HepG2 (cell line): ENCODE data around the gene MARCHF6. TPM values are rescaled to one million over a fixed set of nuclear protein-coding genes. Genes with fewer than 3 reads are reported as not detected.
A peak's percentile ranks its signal among the peaks of the same experiment; 100 is the strongest.

Source experiments
- BRD4 ChIP-seq: sonication (generic); formaldehyde crosslinking; IDR thresholded peaks from 2 replicates; pipeline ENCODE4 v1.4.0; 2020; ENCODE audit warnings: missing genetic modification reagents
- DDIT3 ChIP-seq: sonication (generic); formaldehyde crosslinking; IDR thresholded peaks from 2 replicates; pipeline ENCODE4 v1.4.0; 2020; ENCODE audit warnings: mild to moderate bottlenecking, missing genetic modification reagents
- FOSL2 ChIP-seq: sonication (generic); formaldehyde crosslinking; IDR thresholded peaks from 2 replicates; pipeline ENCODE4 v1.4.0; 2020; ENCODE audit warnings: missing genetic modification reagents
- HNRNPLL ChIP-seq: fragments of 200-400 bp; formaldehyde crosslinking; IDR thresholded peaks from 2 replicates; pipeline ENCODE4 v1.6.1; 2017; ENCODE audit warnings: mild to moderate bottlenecking, low read depth, low read length; ENCODE audit not compliant: poor library complexity, severe bottlenecking
- KDM5B ChIP-seq: sonication (generic); formaldehyde crosslinking; IDR thresholded peaks from 2 replicates; pipeline ENCODE4 v1.4.0; 2020; ENCODE audit warnings: missing genetic modification reagents, mild to moderate bottlenecking, borderline replicate concordance
- KLF16 ChIP-seq, 2 experiments: sonication (generic) in 1 of 2; formaldehyde crosslinking in 1 of 2; IDR thresholded peaks; 2 replicates each; pipeline versions ENCODE4 v1.6.1 to v1.8.0; 2016 to 2023; ENCODE audit warnings: missing genetic modification reagents in 2 of 2, missing compliant biosample characterization in 1 of 2
- MAZ ChIP-seq, 2 experiments: sonication (generic) in 1 of 2; formaldehyde crosslinking in 1 of 2; IDR thresholded peaks; 2 replicates each; pipeline versions ENCODE4 v1.5.0 to v1.6.1; 2012 to 2020; ENCODE audit warnings: low read depth in 2 of 2, mild to moderate bottlenecking in 2 of 2, borderline replicate concordance in 1 of 2, improper control_type of control experiment in 1 of 2, low read length in 1 of 2, missing genetic modification reagents in 1 of 2, moderate library complexity in 1 of 2
- SMAD1 ChIP-seq: sonication (generic); formaldehyde crosslinking; IDR thresholded peaks from 2 replicates; pipeline ENCODE4 v1.4.0; 2020; ENCODE audit warnings: missing genetic modification reagents, low read depth, mild to moderate bottlenecking, borderline replicate concordance
- ZNF556 ChIP-seq: sonication (generic); formaldehyde crosslinking; IDR thresholded peaks from 2 replicates; pipeline ENCODE4 v1.4.0; 2020; ENCODE audit warnings: mild to moderate bottlenecking, missing genetic modification reagents, borderline replicate concordance
- ZNF616 ChIP-seq: sonication (generic); formaldehyde crosslinking; IDR thresholded peaks from 2 replicates; pipeline ENCODE4 v1.5.0; 2020; ENCODE audit warnings: low read depth, mild to moderate bottlenecking, missing genetic modification reagents
- ZNF672 ChIP-seq: sonication (generic); formaldehyde crosslinking; IDR thresholded peaks from 2 replicates; pipeline ENCODE4 v1.8.1; 2022; ENCODE audit warnings: missing genetic modification reagents
- ZNF792 ChIP-seq: IDR thresholded peaks from 2 replicates; pipeline ENCODE4 v1.6.1; 2016
- polyA plus RNA-seq, 8 experiments: library from polyadenylated mRNA; depleted of rRNA in 3 of 8; stranded (reverse) in 7 of 8; unstranded in 1 of 8; fragments of >200 nt; fragmentation: Illumina TruSeq in 4 of 8; extraction: Trizol in 4 of 8; gene quantifications; 2 replicates each; pipeline versions ENCODE4 v1.2.1 to v1.2.3, GENCODE V29; 2011 to 2016; ENCODE audit warnings: low read depth in 4 of 8, missing spikeins in 1 of 8, mixed read lengths in 1 of 8; ENCODE audit not compliant: insufficient read depth in 1 of 8
- total RNA-seq, 5 experiments: library from RNA; depleted of rRNA; stranded (reverse); fragments of >200 nt; fragmentation: Illumina TruSeq; extraction: Trizol; gene quantifications; 2 replicates each; pipeline ENCODE4 v1.2.3, GENCODE V29; 2016; ENCODE audit warnings: low read depth in 1 of 5
- TF ChIP-seq, protein P1 (sequence below): IDR thresholded peaks from 2 replicates; pipeline ENCODE4 v1.4.0; 2020; ENCODE audit warnings: mild to moderate bottlenecking, missing genetic modification reagents
- TF ChIP-seq, protein P2 (sequence below): sonication (generic); formaldehyde crosslinking; IDR thresholded peaks from 2 replicates; pipeline ENCODE4 v1.4.0; 2020; ENCODE audit warnings: mild to moderate bottlenecking, missing genetic modification reagents

Gene MARCHF6
- total and polyA plus RNA-seq, 2 of the 13 experiments (the other 11 are each of a cell fraction or from before 2014, with no cell fraction given): 48.6 to 107 TPM

DNA sequence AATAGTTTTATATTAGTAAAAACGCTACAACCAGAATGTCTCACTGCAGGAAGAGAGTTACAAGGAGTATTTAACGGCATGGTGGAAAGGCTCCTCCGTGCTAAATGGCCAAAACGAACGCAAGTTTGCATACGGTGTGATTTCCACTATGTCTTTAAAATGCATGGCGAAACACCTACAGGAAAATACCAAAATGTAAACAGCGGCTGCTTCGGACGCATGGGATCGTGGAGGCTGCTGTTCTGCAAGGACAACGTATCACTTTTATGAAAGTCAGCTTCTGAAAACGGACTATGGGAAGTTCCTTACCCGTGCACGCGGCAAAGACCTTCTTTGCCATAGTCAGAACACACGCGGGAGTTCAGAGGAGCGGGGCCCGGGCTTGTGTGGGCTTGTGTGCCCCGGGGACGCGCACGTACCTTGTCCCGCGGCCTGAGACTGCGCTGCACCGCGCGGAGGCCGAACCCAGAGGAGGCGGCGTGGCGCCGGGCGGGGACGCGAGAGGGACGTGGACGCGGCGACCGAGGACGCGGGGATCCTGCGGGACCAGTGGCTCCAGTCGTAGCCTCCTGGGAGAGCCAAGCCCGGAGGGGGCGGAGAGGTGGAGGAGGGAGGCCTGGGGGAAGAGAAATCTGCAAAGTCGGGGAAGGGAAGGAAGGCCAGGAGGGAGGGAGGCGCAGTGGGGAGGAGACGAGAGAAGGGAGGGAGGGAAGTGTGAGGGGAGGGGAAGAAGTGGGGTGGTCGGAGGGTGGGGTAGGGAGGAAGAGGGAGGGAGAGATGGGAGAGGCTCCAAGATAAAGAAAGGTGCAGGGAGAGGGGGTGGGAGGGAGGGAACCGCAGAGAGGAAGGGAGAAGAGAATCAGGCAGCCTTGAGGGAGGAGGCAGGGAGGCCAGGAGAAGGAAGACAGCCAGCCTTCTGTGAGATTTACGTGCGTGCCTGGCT lies 46.0 kb upstream of the MARCHF6 start, which contains the start of gene CMBL (continued):
- TF ChIP-seq, protein P1, sequence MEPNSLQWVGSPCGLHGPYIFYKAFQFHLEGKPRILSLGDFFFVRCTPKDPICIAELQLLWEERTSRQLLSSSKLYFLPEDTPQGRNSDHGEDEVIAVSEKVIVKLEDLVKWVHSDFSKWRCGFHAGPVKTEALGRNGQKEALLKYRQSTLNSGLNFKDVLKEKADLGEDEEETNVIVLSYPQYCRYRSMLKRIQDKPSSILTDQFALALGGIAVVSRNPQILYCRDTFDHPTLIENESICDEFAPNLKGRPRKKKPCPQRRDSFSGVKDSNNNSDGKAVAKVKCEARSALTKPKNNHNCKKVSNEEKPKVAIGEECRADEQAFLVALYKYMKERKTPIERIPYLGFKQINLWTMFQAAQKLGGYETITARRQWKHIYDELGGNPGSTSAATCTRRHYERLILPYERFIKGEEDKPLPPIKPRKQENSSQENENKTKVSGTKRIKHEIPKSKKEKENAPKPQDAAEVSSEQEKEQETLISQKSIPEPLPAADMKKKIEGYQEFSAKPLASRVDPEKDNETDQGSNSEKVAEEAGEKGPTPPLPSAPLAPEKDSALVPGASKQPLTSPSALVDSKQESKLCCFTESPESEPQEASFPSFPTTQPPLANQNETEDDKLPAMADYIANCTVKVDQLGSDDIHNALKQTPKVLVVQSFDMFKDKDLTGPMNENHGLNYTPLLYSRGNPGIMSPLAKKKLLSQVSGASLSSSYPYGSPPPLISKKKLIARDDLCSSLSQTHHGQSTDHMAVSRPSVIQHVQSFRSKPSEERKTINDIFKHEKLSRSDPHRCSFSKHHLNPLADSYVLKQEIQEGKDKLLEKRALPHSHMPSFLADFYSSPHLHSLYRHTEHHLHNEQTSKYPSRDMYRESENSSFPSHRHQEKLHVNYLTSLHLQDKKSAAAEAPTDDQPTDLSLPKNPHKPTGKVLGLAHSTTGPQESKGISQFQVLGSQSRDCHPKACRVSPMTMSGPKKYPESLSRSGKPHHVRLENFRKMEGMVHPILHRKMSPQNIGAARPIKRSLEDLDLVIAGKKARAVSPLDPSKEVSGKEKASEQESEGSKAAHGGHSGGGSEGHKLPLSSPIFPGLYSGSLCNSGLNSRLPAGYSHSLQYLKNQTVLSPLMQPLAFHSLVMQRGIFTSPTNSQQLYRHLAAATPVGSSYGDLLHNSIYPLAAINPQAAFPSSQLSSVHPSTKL: peak; percentile 53; the same call in 1 of the 2 replicates
- TF ChIP-seq ZNF556 (0 out of 2 replicates have a peak, but pooled peaks have one; percentile 32), BRD4 (CRISPR knock-in tag) (peak; percentile 90), ZNF792 (CRISPR knock-in tag) (0 out of 2 replicates have a peak, but pooled peaks have one; percentile 20), SMAD1 (CRISPR knock-in tag) (0 out of 2 replicates have a peak, but pooled peaks have one; percentile 42), DDIT3 (CRISPR knock-in tag) (no peak), ZNF616 (CRISPR knock-in tag) (peak; percentile 42; the same call in 1 of the 2 replicates), FOSL2 (CRISPR knock-in tag) (0 out of 2 replicates have a peak, but pooled peaks have one; percentile 15), HNRNPLL (peak; percentile 80), ZNF672 (CRISPR knock-in tag) (0 out of 2 replicates have a peak, but pooled peaks have one; percentile 42), KDM5B (CRISPR knock-in tag) (0 out of 2 replicates have a peak, but pooled peaks have one; percentile 69), MAZ (IDR thresholded peaks at IDR 0.05; ENCODE audit: borderline replicate concordance, low read depth, low read length) (no peak), MAZ (CRISPR knock-in tag; IDR thresholded peaks at IDR 0.05; ENCODE audit: low read depth) (peak; percentile 86), KLF16 (CRISPR knock-in tag; IDR thresholded peaks at IDR 0.05) (peak in 1 of 2 experiments; percentile 30; a peak in 1 of 4 replicates)
- TF ChIP-seq, protein P2, sequence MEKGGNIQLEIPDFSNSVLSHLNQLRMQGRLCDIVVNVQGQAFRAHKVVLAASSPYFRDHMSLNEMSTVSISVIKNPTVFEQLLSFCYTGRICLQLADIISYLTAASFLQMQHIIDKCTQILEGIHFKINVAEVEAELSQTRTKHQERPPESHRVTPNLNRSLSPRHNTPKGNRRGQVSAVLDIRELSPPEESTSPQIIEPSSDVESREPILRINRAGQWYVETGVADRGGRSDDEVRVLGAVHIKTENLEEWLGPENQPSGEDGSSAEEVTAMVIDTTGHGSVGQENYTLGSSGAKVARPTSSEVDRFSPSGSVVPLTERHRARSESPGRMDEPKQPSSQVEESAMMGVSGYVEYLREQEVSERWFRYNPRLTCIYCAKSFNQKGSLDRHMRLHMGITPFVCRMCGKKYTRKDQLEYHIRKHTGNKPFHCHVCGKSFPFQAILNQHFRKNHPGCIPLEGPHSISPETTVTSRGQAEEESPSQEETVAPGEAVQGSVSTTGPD (CRISPR knock-in tag): no peak
